Stimulated activated CD8-positive, alpha-beta memory T cell treated with anti-CD3 and anti-CD28 coated beads, Interleukin-15, amount 100 ng/mL, for 4 hours (primary cell): ENCODE data around the gene PATJ.
"Not testable (repeated sequence)": the region's sequence is repeated elsewhere in the genome, so short reads cannot be mapped to it uniquely, and the experiment has no call there.

Experiments used
- DNase-seq, 2 donors: peaks; one replicate each; pipeline ENCODE4 v3.0.0-alpha.2; 2020; ENCODE audit warnings: low read depth in 2 of 2

PATJ gene, protein sequence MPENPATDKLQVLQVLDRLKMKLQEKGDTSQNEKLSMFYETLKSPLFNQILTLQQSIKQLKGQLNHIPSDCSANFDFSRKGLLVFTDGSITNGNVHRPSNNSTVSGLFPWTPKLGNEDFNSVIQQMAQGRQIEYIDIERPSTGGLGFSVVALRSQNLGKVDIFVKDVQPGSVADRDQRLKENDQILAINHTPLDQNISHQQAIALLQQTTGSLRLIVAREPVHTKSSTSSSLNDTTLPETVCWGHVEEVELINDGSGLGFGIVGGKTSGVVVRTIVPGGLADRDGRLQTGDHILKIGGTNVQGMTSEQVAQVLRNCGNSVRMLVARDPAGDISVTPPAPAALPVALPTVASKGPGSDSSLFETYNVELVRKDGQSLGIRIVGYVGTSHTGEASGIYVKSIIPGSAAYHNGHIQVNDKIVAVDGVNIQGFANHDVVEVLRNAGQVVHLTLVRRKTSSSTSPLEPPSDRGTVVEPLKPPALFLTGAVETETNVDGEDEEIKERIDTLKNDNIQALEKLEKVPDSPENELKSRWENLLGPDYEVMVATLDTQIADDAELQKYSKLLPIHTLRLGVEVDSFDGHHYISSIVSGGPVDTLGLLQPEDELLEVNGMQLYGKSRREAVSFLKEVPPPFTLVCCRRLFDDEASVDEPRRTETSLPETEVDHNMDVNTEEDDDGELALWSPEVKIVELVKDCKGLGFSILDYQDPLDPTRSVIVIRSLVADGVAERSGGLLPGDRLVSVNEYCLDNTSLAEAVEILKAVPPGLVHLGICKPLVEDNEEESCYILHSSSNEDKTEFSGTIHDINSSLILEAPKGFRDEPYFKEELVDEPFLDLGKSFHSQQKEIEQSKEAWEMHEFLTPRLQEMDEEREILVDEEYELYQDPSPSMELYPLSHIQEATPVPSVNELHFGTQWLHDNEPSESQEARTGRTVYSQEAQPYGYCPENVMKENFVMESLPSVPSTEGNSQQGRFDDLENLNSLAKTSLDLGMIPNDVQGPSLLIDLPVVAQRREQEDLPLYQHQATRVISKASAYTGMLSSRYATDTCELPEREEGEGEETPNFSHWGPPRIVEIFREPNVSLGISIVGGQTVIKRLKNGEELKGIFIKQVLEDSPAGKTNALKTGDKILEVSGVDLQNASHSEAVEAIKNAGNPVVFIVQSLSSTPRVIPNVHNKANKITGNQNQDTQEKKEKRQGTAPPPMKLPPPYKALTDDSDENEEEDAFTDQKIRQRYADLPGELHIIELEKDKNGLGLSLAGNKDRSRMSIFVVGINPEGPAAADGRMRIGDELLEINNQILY (N-terminal part only)

DNA sequence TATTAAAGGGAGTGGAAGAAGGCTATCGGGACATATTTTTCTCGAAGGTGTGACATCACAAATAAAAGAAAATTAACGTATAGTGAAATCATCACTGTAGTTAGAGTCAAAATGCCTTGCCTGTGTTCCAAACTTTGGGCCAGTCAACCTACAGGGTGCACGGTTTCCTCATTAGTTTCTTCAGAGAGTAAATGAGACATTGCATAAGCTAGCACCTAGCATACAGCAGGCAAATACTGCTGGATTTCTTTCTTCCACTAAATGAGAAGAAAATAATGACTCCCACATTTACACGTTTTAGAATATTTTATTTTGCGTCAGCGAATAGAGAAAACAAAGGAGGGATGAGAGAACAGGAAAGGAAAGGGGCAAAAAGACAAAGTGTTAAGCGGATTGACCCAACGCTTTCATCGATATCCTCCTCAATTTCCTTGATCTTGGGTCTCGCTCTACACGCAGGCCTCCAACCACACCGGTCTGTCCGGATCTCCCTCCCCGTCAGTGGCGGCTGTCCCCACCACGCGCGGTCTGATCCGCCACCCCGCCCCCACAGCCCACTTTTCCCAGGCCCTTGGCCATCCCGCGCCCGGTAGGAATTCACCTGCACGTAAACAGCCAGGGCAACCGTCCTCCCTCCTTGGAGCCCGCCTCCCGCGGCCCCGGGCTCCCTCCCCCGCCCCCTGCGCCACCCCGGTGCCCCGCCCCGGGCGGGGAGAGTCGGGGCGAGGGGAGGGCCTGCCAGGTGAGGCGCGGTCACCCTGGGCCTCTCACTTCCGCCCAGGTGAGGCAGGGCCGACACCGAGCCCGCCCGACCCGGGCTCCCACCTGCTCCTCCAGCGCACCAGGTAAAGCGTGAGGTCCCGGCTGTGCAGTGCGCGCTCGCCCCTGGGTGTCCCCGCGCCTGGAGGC lies at the start of gene PATJ:
PATJ (plus strand) TSS at position 770 of the 909 bp plus-strand sequence. CDS start 20,413 bp downstream, outside the sequence.
- peak; percentile 20 to 43 for DNase-seq

DNA sequence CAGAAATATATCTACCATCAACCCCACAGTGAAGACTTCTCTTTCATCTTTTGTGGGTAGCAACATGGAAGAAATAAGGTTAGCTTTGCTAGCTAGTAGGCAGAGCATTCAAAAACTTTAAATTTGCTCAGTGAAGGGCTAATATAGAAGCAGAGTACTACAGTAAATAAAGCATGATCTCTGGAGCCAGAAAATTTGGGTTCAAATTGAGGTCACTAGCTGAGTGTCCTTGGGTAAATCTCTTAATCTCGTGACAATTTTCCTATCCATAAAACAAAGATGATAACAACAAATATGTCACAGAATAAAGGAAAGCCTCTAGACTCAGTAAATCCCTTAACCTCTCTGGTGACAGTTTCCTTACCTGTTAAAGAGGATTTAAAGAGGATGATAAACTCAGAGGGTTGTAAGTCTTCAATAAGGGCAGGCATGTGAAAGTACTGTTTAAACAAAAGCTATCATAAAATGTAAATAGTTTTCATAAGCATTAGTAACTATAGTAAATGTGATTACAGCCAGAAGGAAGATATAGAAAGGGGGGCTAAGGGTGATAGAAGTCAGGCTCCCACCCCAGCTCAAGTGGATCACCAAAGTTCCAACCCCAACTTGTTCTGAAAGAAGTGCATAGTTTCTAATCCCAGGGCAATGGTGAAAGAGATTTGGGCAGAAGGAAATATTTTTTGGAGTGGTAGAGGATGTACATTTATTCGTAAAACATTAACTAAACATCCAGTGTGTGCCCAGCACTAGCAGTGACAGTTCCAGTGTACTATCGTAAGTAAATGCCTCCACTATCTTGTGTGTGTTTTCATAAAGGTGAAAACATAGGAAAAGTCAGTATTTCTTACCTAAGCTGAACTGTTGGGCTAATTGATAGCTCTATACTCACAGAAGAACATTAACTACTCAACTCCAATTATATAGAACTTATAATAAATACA lies 42.1 kb upstream of the PATJ start:
- no peak for DNase-seq

- DNase-seq = no peak
These were observed 33.0 kb upstream of the PATJ start for GRCh38 chr1:61708953-61709907.

GRCh38 chr1:61709908-61710289 lies 32.4 kb upstream of the PATJ start:
- DNase-seq = no peak

DNA sequence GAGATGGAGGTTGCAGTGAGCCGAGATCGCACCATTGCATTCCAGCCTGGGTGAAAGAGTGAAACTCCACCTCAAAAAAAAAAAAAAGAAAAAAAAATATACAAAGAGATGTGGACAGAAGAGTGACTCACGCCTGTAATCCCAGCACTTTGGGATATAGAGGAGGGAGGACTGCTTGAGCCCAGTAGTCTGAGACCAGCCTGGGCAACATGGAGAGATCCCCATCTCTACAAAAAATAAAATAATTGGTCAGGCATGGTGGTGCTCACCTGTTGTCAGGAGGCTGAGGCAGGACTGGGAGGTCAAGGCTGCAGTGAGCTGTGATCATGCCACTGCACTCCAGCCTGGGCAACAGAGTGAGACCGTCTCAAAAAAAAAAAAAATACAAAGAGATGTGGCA lies 31.0 kb upstream of the PATJ start:
- DNase-seq = not testable (repeated sequence)

DNA sequence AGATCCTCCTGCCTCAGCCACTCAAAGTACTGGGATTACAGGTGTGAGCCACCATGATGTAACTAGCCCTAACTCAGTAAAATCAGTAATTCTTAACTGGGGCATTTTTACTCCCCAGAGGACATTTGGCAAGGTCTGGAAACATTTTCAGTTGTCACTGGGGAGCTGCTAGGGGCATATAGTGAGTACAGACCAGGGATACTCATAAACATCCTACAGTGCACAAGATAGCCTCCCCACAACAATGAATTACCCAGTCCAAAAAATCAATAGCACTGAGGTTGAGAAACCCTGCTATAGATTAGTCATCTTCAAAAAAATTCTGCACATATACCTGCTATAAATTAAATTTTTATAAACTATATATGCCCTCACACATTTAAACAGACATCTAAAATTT lies 30.3 kb upstream of the PATJ start:
- DNase-seq = no peak

DNA sequence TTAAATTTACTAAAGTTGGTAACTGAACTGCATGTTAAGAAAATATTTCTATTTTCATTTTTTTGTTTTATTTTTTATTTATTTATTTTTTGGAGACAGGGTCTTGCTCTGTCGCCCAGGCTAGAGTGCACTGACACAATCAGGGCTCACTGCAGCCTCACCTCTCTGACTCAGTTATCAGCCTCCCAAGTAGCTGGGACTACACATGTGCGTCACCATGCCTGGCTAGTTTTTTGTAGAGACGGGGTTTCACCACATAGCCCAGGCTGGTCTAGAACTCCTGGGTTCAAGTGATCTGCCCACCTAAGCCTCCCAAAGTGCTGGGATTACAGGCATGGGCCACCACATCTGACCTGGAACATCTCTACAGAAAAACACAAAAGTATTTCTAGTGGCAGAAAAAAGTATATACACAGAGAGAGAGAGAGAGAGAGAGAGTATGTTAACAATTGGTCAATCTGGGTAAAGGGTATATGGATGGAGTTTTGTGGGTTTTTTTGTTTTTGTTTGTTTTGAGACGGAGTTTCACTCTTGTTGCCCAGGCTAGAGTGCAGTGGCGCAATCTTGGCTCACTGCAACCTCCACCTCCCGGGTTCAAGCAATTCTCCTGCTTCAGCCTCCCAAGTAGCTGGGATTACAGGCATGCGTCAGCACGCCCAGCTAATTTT lies 23.1 kb upstream of the PATJ start:
- not testable (repeated sequence) for DNase-seq

- DNase-seq = no peak
These were observed 17.8 kb upstream of the PATJ start for GRCh38 chr1:61724506-61724812.

- peak; percentile 73 to 78 for DNase-seq
These were observed 17.2 kb upstream of the PATJ start, which contains the start of gene TM2D1 for GRCh38 chr1:61724813-61725694. TSS of gene TM2D1 (minus strand) at chr1:61725141. CDS start at chr1:61725120, 21 bp downstream.

GRCh38 chr1:61727544-61727943 lies 14.7 kb upstream of the PATJ start:
- DNase-seq = no peak

DNA sequence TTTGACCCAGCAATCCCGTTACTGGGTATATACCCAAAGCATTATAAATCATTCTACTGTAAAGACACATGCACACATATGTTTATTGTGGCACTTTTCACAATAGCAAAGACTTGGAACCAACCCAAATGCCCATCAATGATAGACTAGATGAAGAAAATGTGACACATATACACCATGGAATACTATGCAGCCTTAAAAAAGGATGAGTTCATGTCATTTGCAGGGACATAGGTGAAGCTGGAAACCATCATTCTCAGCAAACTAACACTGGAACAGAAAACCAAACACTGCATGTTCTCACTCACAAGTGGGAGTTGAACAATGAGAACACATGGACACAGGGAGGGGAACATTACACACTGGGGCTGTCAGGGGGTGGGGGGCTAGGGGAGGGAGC lies 11.6 kb upstream of the PATJ start:
- DNase-seq = not testable (repeated sequence)

DNA sequence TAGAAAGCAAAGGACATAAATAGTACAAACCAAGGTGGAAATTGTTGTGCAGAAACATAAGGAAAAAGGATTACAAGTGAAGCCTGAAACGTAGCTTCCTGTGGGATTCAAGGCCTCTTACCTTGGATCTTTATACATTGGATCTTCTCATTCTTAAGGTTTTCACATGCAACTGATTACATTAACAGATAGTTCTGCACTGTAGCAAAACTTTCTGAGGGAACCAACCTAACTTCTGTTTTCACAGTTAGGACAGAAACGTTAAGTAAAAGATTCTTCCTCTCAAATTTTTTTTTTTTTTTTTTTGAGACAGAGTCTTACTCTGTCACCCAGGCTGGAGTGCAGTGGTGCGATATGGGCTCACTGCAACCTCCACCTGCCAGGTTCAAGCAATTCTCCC lies 9.6 kb upstream of the PATJ start:
- DNase-seq = no peak

GRCh38 chr1:61740751-61741700 lies 1.3 kb upstream of the PATJ start:
- DNase-seq = no peak

DNA sequence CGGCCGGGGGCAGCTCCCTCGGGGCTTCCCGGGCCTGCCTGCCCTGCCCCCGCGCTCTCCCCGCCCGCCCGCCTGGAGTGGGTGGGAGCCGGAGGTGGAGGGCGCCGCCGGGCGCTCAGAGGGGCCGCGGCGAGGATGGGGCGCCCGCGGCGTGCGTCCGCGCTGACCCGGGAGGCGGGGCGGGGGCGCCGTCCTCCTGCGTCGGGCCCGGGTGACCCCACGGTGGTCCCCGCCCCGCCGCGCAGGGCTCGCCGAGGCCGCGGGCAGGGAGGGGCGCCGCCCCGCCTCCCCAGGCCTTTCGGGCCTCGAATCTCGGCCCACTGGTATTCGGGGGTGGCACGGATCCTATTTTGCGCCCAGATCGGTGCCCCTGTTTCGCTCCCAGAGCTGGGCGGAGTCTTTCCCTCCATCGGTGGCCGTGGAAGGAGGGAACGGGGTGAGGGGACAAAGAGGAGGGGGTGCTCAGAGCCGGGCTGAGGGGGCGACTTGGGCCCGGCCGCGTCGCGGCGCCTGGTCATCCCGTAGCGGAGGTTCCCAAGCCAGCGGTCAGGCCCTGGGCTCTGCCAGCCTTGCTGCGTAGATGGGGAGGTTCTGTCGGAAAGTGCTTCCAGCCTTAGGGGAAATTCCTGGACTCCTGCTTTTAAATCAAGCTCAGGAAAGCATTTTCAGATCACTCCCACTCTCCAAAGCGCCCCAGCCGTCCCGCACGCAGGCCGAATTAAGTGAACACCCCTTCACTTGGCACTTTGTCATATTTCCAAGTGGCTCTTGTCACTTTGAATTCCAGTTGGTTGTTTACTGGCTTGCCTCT lies 545 bp downstream of the PATJ start:
- DNase-seq = no peak

DNA sequence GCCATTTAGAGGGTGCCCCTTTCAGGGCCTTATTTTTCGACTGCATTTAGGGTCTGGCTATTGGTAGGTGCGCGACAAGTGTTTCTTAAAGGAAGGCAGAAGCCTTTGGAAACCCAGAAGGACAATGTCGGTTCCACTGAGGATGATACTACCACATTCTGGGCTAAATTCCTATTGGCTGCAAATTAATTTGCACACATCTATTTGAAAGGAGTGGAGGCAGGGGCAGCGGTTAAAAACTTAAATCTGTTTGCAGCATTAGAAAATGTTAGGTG lies 1.1 kb downstream of the PATJ start:
- no peak for DNase-seq
